Esophagus muscularis mucosa (tissue), 3 donors: ENCODE results near the gene NUCKS1.

Experiments
- CTCF ChIP-seq, 3 experiments: fragments of 200-600 bp in 2 of 3; fragments of 450-650 bp in 1 of 3; sonication (generic) in 2 of 3; IDR thresholded peaks; one replicate each; pipeline ENCODE4 v1.5.1; 2017 to 2019; ENCODE audit warnings: antibody characterized with exemption in 3 of 3, mild to moderate bottlenecking in 2 of 3, moderate library complexity in 1 of 3
- POLR2AphosphoS5 ChIP-seq, 2 donors: sonication (generic); formaldehyde crosslinking; IDR thresholded peaks; one replicate each; pipeline ENCODE4 v1.6.1; 2017; ENCODE audit warnings: antibody characterized with exemption in 2 of 2

GRCh38 chr1:205714906-205715246 lies 35.1 kb downstream of the NUCKS1 start:
- no peak for TF ChIP-seq POLR2AphosphoS5 (IDR thresholded peaks at IDR 0.05)
- TF ChIP-seq CTCF (IDR thresholded peaks at IDR 0.05), result no peak
